ENCODE data around the gene ZDHHC6. TPM values are rescaled to one million over a fixed set of nuclear protein-coding genes. Genes with fewer than 3 reads are reported as not detected.
A peak's percentile ranks its signal among the peaks of the same experiment; 100 is the strongest.
"Not testable (repeated sequence)": the region's sequence is repeated elsewhere in the genome, so short reads cannot be mapped to it uniquely, and the experiment has no call there.

ZDHHC6 gene
- total and polyA plus RNA-seq, 7 donors: 10.7 to 27.7 (median 14.0) TPM

- TF ChIP-seq CTCF (IDR thresholded peaks at IDR 0.05): no peak
- no peak overlapping the region for H3K4me3 ChIP-seq
- intact Hi-C loops (cut with DNase I): no loop called here
- DNase-seq (no peak), ATAC-seq (no peak)
- H3K4me1 ChIP-seq: no peaks in the 10 kb centered on the region
- no peaks in the 10 kb centered on the region for H3K27me3 ChIP-seq (ENCODE audit: insufficient read depth in 3 of 3, low read length in 2 of 3)
- no peaks in the 10 kb centered on the region for H3K9me3 ChIP-seq
- peaks cover 0 to 5% of the 10 kb centered on the region in 2 donors for H3K36me3 ChIP-seq (ENCODE audit: insufficient read depth in 1 of 2, low read depth in 1 of 2)
- no peak overlapping the region for H3K27ac ChIP-seq
- WGBS, 3 donors: 92 to 93% (median 92%) methylated on average over 2 of the region's 2 CpGs
Observed at GRCh38 chr10:112412696-112413095, 34.0 kb downstream of the ZDHHC6 start.

- ATAC-seq (peak in 1 of 4 donors; percentile 73), DNase-seq (no peak)
- Histone ChIP-seq H3K4me3 (no peak overlapping the region), H3K4me1 (no peaks in the 10 kb centered on the region), H3K27ac (no peak overlapping the region), H3K27me3 (ENCODE audit: insufficient read depth in 3 of 3, low read length in 2 of 3) (no peaks in the 10 kb centered on the region), H3K36me3 (ENCODE audit: insufficient read depth in 1 of 2, low read depth in 1 of 2) (no peaks in the 10 kb centered on the region), H3K9me3 (no peaks in the 10 kb centered on the region)
- intact Hi-C loops (cut with DNase I): no loop called here
- no peak for TF ChIP-seq CTCF (IDR thresholded peaks at IDR 0.05)
- WGBS, 3 donors: 39 to 55% (median 46%) methylated on average over 4 of the region's 4 CpGs
Observed at GRCh38 chr10:112409755-112410154, 37.0 kb downstream of the ZDHHC6 start.

- ATAC-seq (no peak), DNase-seq (no peak)
- intact Hi-C loops (cut with DNase I): no loop called here
- TF ChIP-seq CTCF (IDR thresholded peaks at IDR 0.05): no peak
- Histone ChIP-seq H3K4me1 (no peaks in the 10 kb centered on the region), H3K27ac (no peak overlapping the region), H3K4me3 (no peak overlapping the region), H3K27me3 (ENCODE audit: insufficient read depth in 3 of 3, low read length in 2 of 3) (no peaks in the 10 kb centered on the region), H3K36me3 (ENCODE audit: insufficient read depth in 1 of 2, low read depth in 1 of 2) (no peaks in the 10 kb centered on the region), H3K9me3 (no peaks in the 10 kb centered on the region)
- 66 to 79% (median 68%) methylated on average over 2 of the region's 2 CpGs for WGBS, 3 donors
Observed at GRCh38 chr10:112409299-112409698, 37.4 kb downstream of the ZDHHC6 start.

- DNase-seq (no peak), ATAC-seq (no peak)
- no peaks in the 10 kb centered on the region for H3K27me3 ChIP-seq (ENCODE audit: insufficient read depth in 3 of 3, low read length in 2 of 3)
- no peak overlapping the region for H3K4me3 ChIP-seq
- 89 to 96% (median 94%) methylated on average over 1 of the region's 1 CpG for WGBS, 3 donors
- no peaks in the 10 kb centered on the region for H3K36me3 ChIP-seq (ENCODE audit: insufficient read depth in 1 of 2, low read depth in 1 of 2)
- intact Hi-C loops (cut with DNase I): no loop called here
- TF ChIP-seq CTCF (IDR thresholded peaks at IDR 0.05): no peak
- no peaks in the 10 kb centered on the region for H3K9me3 ChIP-seq
- H3K27ac ChIP-seq: no peak overlapping the region
- H3K4me1 ChIP-seq: no peaks in the 10 kb centered on the region
Observed at GRCh38 chr10:112407696-112408095, 39.0 kb downstream of the ZDHHC6 start.

GRCh38 chr10:112406806-112407205 lies 39.9 kb downstream of the ZDHHC6 start:
- H3K9me3 ChIP-seq; intact Hi-C loops (cut with DNase I); H3K27ac ChIP-seq; H3K4me1 ChIP-seq; DNase-seq; H3K36me3 ChIP-seq (ENCODE audit: insufficient read depth in 1 of 2, low read depth in 1 of 2); H3K4me3 ChIP-seq; ATAC-seq; H3K27me3 ChIP-seq (ENCODE audit: insufficient read depth in 3 of 3, low read length in 2 of 3): not testable (repeated sequence)
- 63 to 70% (median 66%) methylated on average over 2 of the region's 2 CpGs for WGBS, 3 donors
